ENCODE results near the gene FANCB. TPM values are rescaled to one million over a fixed set of nuclear protein-coding genes. Genes with fewer than 3 reads are reported as not detected.

FANCB gene
- total and polyA plus RNA-seq, 2 donors (not counting 1 experiment from before 2014, with no cell fraction given) = 3.1 to 3.9 TPM

DNA sequence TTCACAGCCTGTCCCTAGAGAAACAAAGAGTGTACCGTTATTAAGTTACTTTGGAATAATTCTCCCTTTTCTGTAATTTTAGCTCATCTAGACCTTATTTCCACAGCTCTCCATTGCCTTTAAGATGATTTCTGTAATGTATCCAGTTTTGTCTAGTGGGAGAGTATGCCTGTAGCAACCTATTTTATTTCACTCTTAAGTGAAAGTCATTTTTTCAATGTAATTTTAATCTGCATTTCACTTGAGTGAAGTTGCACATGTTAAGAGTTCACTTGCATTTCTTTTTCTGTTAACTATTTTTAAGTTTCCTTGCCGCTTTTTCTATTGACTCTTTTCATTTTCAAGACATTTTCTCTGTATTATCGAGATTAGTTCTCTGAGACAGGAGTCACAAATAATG is 46.5 kb downstream of the FANCB start:
- no peaks in the 10 kb centered on the region for H3K9me3 Mint-ChIP-seq (ENCODE audit: insufficient read depth)
- POLR2A ChIA-PET = no interaction called here

GRCh38 chrX:14825851-14826250 is 47.0 kb downstream of the FANCB start:
- TF ChIP-seq, protein P1, sequence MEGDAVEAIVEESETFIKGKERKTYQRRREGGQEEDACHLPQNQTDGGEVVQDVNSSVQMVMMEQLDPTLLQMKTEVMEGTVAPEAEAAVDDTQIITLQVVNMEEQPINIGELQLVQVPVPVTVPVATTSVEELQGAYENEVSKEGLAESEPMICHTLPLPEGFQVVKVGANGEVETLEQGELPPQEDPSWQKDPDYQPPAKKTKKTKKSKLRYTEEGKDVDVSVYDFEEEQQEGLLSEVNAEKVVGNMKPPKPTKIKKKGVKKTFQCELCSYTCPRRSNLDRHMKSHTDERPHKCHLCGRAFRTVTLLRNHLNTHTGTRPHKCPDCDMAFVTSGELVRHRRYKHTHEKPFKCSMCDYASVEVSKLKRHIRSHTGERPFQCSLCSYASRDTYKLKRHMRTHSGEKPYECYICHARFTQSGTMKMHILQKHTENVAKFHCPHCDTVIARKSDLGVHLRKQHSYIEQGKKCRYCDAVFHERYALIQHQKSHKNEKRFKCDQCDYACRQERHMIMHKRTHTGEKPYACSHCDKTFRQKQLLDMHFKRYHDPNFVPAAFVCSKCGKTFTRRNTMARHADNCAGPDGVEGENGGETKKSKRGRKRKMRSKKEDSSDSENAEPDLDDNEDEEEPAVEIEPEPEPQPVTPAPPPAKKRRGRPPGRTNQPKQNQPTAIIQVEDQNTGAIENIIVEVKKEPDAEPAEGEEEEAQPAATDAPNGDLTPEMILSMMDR (IDR thresholded peaks at IDR 0.05) = no peak
- TF ChIP-seq EZH2 (IDR thresholded peaks at IDR 0.05; ENCODE audit: borderline replicate concordance, insufficient read depth, low read depth, low read length, poor library complexity, severe bottlenecking) = no peak
- intact Hi-C loops (cut with micrococcal nuclease) = no loop called here
- Histone ChIP-seq H3K79me2 (ENCODE audit: control insufficient read depth, insufficient read depth, low read length) (no peaks in the 10 kb centered on the region), H3K36me3 (replicated peaks in 1 of 2; ENCODE audit: control extremely low read depth in 1 of 2, control insufficient read depth in 1 of 2, extremely low read depth in 1 of 2, insufficient read depth in 2 of 2, low read length in 1 of 2) (no peaks in the 10 kb centered on the region), H3K4me2 (replicated peaks; ENCODE audit: low read depth, low read length, poor library complexity, severe bottlenecking) (no peak overlapping the region), H3K9ac (ENCODE audit: low read length) (no peak overlapping the region), H4K20me1 (ENCODE audit: control insufficient read depth, insufficient read depth, low read length, poor library complexity, severe bottlenecking) (no peaks in the 10 kb centered on the region), H3K4me3 (ENCODE audit: control extremely low read depth in 1 of 5, extremely low read depth in 1 of 5, insufficient read depth in 1 of 5, low read depth in 2 of 5, low read length in 4 of 5) (no peak overlapping the region), H3K4me1 (ENCODE audit: control insufficient read depth in 2 of 2, insufficient read depth in 2 of 2, low read length in 2 of 2) (no peaks in the 10 kb centered on the region), H3K27ac (ENCODE audit: low read length in 2 of 2) (no peak overlapping the region), H3K9me3 (ENCODE audit: control extremely low read depth in 1 of 3, control insufficient read depth in 2 of 3, insufficient read depth in 1 of 3, low read length in 2 of 3) (peaks cover 0 to 3% (median 0%) of the 10 kb centered on the region in 3 donors), H3K27me3 (replicated peaks in 1 of 4; ENCODE audit: control extremely low read depth in 1 of 4, control insufficient read depth in 3 of 4, insufficient read depth in 4 of 4, low read length in 3 of 4) (no peaks in the 10 kb centered on the region), H2AFZ (ENCODE audit: insufficient read depth, low read depth, low read length, poor library complexity, severe bottlenecking) (no peak overlapping the region)
- ATAC-seq (ENCODE audit: low read depth) = no peak
- ChIA-PET CTCF (no interaction called here), POLR2A (no interaction called here)
- Mint-ChIP-seq H3K27me3 (no peaks in the 10 kb centered on the region), H3K4me3 (no peak overlapping the region), H3K9me3 (ENCODE audit: insufficient read depth) (no peaks in the 10 kb centered on the region), H3K4me1 (no peaks in the 10 kb centered on the region), H3K27ac (no peak overlapping the region)
- no peak for DNase-seq

More for the DNA sequence above, 46.5 kb downstream of the FANCB start:
- intact Hi-C loops (cut with micrococcal nuclease) = no loop called here
- no peak for ATAC-seq (ENCODE audit: low read depth)
- Histone ChIP-seq H2AFZ (ENCODE audit: insufficient read depth, low read depth, low read length, poor library complexity, severe bottlenecking) (no peak overlapping the region), H3K27ac (ENCODE audit: low read length in 2 of 2) (no peak overlapping the region), H3K27me3 (replicated peaks in 1 of 4; ENCODE audit: control extremely low read depth in 1 of 4, control insufficient read depth in 3 of 4, insufficient read depth in 4 of 4, low read length in 3 of 4) (no peaks in the 10 kb centered on the region), H3K9me3 (ENCODE audit: control extremely low read depth in 1 of 3, control insufficient read depth in 2 of 3, insufficient read depth in 1 of 3, low read length in 2 of 3) (peaks cover 0 to 3% (median 0%) of the 10 kb centered on the region in 3 donors), H3K9ac (ENCODE audit: low read length) (no peak overlapping the region), H3K79me2 (ENCODE audit: control insufficient read depth, insufficient read depth, low read length) (no peaks in the 10 kb centered on the region), H3K4me1 (ENCODE audit: control insufficient read depth in 2 of 2, insufficient read depth in 2 of 2, low read length in 2 of 2) (no peaks in the 10 kb centered on the region), H3K36me3 (replicated peaks in 1 of 2; ENCODE audit: control extremely low read depth in 1 of 2, control insufficient read depth in 1 of 2, extremely low read depth in 1 of 2, insufficient read depth in 2 of 2, low read length in 1 of 2) (no peaks in the 10 kb centered on the region), H3K4me3 (ENCODE audit: control extremely low read depth in 1 of 5, extremely low read depth in 1 of 5, insufficient read depth in 1 of 5, low read depth in 2 of 5, low read length in 4 of 5) (no peak overlapping the region), H4K20me1 (ENCODE audit: control insufficient read depth, insufficient read depth, low read length, poor library complexity, severe bottlenecking) (no peaks in the 10 kb centered on the region), H3K4me2 (replicated peaks; ENCODE audit: low read depth, low read length, poor library complexity, severe bottlenecking) (no peak overlapping the region)
- no peak for TF ChIP-seq EZH2 (IDR thresholded peaks at IDR 0.05; ENCODE audit: borderline replicate concordance, insufficient read depth, low read depth, low read length, poor library complexity, severe bottlenecking)
- TF ChIP-seq, protein P1 (IDR thresholded peaks at IDR 0.05) = no peak
- DNase-seq = no peak
- no peaks in the 10 kb centered on the region for H3K4me1 Mint-ChIP-seq
- no peaks in the 10 kb centered on the region for H3K27me3 Mint-ChIP-seq
- WGBS (ENCODE audit: insufficient coverage) = no CpG with 5 or more reads among the region's 3 CpGs
- CTCF ChIA-PET = no interaction called here
- no peak overlapping the region for H3K4me3 Mint-ChIP-seq
- H3K27ac Mint-ChIP-seq = no peak overlapping the region
